ENCODE data around the gene RTL5.
A peak's percentile ranks its signal among the peaks of the same experiment; 100 is the strongest.
"Not testable (repeated sequence)": the region's sequence is repeated elsewhere in the genome, so short reads cannot be mapped to it uniquely, and the experiment has no call there.

Gene RTL5

DNA sequence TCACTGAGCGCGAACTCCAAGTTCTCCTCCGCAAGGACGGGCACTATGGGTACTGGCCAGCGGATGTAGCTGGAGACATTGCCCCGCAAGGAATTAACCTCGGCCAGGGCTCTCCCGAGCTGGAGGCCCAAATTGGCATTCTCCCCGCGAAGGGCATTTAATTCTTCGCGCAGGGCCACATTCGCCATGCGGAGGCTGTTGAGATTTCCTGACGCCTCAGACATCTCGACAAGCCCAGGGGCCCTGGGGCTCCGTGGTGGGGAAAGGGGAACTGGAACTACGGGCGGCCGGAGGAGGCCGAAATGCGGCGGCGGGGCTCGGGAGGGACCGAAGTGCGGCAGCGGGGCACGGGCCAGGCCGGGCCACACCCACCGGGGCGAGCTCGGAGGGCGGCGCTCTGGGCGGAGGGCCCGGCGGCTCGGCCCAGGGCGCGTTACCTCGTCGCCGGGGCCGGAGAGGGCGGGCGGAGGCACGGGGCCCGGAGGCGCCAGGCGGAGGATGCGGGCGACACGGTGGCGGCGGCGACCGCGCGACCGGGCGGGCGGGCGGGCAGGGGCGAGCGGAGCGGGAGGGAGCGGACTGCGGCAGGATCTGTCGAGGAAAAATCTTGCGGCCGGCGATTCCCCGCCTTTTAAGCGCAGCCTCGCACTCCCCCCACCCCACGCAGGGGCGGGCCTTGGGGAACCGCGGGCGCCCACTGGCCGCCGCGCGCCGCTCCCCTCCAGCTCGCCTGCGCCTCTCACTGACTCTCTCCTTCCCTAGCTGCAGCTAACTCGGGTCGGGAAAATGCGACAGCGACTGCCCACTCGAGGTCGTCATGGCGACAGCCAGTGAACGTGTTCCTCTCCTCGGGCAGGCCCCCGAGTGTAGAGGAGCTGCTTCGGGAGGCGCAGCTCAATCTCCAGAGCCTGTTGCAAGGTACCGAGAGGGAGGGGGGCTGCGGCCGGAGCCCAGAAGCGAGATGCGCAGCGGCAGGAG, at the start of gene RTL5:
TSS of gene RTL5 (minus strand) at position 599 of the 978 bp plus-strand sequence.
- peak; percentile 40 for DNase-seq

DNA sequence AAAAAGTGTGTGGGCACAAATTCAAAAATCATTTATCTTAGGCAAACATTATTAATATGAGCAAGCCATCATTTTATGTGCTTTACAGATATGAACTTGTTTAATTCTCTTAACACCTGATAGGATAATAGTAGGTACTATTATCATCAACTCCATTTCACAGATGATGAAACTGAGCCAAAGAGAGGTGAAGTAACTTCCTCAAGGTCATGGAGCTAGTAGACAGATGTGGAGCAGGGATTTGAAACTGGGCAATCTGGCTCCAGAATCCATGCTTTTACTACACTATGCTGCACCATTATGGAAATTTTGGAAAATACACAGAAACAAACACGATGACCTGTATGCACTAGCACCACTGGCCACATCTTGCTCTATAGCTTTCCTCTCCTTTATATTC, 48.8 kb upstream of the RTL5 start:
- no peak for DNase-seq

DNA sequence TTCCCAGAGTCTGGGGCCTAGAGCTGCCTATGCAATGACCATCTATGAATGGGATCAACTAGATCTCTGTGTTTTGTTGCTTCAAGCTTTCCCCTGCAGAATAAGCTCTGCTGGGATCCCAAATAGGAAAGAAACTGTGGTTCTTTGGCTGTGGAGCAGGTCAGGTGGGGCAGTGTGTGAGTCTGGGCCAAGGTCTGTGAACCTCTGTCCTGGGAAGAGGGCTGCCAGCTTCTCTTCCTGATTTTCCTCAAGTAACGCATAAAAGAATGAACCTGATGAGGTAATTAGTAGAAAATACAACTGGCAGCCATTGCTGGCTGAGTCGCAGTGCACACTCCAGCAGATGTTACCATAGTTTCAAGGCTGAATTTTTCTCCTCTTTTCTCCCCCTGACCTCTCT, 45.3 kb upstream of the RTL5 start:
- DNase-seq = no peak

DNA sequence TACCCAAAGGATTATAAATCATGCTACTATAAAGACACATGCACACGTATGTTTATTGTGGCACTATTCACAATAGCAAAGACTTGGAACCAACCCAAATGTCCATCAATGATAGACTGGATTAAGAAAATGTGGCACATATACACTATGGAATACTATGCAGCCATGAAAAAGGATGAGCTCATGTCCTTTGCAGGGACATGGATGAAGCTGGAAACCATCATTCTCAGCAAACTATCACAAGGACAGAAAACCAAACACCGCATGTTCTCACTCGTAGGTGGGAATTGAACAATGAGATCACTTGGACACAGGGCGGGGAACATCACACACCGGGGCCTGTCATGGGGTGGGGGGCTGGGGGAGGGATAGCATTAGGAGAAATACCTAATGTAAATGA, 44.6 kb upstream of the RTL5 start:
- not testable (repeated sequence) for DNase-seq

DNA sequence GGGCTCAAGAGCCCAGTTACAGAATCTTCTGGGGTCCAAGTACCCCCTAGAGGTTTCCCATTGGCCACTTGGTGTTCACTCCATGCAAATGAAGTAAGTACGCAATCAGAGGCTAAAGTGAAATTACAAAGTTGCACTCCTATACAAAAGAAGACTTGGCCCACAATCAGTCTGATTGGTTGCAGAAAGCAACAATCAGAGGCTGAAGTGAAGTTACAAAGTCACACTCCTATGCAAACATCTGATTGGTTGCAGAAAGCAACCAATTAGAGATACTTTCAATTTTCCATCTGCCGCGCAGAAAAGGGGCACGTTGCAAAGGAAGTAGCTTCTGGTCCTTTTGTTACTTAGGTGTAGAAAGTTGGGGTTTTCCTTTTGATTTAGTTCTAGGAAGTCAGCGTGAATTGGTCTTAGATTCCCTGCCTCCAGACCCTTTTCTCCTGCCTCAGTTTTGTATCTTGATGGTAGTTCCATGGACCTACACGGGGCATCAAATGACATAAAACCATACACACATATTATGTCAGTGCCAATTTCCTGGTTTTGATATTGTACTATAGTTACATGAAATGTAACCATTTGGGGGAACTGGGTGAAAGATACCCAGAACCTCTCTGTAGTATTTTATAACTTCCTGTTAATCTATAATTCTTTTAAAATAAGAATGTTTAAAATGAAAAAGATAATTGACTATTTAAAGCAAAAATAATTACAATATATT, 37.5 kb upstream of the RTL5 start:
- DNase-seq = no peak

DNA sequence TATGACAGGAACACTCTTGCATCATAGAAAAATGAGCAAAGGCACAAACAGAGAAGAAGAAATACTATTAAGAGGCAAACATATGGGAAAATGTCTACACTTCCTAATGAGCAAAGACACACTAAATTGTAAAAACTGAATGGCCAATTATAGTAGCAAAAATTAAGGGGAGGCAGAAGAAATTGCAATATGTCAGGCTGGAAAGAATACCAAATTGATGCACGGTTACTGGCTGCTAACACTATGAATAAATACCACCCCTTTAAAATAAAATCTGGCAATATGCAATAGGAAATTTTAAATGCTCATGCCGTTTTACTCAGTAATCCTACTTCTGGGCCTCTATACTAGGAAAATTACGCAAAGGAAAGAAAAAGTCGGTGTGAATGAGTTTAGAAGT, 33.8 kb upstream of the RTL5 start:
- no peak for DNase-seq

DNA sequence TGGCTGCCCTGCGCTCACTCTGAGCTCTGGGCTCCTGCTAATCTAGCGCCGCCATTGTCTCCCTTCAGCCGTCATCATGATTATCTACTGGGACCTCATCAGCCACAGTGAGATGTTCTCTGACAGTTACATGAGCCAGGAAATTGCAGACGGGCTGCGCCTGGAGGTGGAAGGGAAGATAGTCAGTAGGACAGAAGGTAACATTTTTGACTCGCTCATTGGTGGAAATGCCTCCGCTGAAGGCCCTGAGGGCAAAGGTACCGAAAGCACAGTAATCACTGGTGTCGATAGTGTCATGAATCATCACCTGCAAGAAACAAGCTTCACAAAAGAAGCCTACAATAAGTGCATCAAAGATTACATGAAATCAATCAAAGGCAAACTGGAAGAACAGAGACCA, 28.1 kb upstream of the RTL5 start:
- no peak for DNase-seq

DNA sequence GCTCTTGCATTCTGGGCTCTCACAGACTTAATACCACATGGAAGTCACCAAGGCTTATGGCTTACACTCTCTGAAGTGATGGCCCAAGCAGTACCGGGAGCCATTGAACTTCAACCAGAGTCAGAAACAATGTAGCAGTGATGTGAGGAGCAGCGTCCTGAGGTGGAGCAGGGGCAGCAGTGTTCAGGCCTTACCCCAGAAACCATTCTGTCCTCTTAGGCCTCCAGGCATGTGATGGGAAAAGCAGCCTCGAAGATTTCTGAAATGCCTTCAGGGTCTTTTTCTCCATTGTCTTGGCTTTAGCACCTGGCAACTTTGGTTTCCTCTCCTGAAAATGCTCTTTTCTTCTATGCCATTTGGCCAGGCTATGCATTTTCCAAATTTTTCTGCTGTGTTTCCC, 27.1 kb upstream of the RTL5 start:
- DNase-seq = no peak

DNA sequence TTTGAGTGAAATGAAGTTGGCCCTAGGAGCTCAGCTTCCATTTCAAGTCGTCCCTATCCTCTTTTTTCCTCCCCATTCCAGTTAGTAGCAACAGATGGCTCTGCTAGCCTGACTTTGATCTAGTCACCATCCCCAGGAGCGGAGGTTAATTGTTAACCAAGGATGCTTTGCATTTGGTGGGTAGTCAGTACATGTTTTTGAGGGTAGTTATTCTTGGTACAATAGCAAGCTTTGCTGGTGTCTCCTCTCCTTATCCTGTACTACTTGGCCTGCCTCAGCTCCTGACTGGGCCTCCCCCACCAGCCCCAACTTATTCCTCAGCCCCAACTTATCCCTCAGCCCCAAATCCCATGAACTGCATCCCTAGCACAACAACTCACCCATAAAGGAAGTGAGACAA, 14.8 kb upstream of the RTL5 start:
- no peak for DNase-seq

DNA sequence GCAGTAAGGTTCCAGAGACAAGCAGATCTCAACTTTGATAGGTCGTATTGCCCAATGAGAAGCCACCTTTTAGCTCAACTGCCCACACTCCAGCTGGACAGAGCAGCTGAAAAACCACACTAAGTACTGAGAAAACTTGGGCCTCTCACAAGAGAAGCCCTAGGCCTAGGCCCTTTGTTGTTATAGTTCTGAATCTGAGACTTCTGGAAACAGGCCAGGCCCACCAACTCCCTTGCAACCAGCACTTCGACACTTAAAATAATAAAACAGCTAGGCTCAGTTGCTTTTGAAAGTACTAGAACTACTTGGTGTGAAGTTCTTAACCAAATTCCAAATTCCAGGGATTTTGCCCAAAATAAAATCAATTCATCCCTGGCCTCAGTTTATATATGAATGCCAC, 13.5 kb upstream of the RTL5 start:
- no peak for DNase-seq

DNA sequence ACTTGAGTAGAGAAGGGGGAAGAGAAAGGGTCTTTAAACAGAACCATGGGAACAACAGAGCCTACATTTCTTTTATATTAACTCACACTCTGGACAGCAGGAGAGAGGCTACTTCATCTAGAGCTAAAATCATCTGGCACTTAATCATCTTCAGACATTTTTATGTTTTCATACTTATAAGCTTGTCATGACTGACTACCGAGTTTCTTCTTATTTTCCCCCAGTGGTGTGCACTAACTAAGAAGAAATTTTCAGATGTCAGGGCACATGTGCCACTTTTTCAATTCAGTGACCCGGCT, 11.8 kb upstream of the RTL5 start:
- no peak for DNase-seq

DNA sequence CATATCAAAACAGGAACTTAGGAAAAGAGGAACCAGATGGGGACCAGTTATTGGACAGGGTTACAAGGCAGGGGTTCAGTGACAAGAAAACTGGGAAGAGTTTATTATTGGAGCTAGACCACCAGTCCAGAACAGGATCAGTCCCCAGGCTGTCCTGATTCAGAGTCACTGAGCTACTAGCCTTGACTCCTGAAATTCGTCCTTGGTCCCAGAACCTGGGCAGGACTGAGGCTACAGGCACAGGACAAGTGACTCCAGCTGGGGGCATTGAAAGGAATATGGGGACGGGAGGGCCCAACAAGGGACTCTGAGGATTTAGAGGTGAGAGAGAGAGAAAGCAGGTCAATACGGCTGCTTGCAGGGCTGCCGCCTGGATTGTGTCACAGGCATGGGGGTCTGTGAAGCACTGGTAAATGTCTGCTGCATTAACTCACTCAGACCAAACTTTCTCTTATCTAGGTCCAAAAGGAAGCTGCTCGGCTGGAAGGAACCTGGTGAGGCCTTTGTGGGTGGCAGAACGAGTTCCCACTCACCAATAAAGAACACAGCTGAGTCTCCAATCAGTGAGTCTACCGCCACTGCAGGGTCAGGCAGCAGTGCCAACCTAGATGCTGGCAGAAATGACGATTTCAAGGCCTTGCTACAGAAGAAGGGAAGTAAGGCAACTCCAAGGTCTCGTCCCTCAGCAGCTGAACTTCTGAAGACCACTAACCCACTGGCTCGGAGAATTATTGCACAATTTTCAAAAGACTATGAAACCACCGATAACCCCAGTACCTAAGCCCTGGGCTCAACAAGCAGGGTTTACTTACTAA, 11.3 kb upstream of the RTL5 start:
- no peak for DNase-seq

DNA sequence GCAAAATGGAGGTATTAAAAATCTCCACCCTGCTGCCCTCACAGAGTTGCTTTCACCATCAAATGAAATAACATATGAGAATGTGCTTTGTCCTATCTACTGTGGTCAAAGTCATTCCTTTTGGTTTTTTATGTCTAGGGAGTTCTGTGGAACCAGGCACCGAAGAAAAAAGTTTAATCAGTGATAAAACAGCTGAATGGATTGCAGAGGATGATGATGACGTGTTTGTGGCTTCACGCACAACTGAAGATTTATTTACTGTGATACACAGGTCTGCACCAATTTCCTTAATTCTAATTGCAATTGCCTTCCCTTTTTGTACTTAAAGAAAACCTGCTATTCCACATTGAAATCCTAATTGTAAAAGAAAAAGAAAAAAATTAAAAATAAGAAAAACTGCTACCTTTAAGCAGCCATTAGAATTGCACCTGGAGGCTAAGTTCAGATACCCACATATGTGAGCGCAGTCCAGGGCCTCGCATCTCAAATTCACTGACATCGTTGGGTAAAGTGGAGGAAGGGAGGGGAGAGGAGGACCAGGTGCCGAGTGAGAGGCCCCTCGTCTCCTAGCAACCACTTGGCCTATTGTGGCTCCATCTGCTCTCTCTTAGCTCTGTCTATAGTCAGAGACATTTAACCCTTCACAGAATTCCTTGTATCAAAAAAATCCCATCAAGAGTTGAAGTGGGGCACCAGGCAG, 10.5 kb upstream of the RTL5 start:
- no peak for DNase-seq

DNA sequence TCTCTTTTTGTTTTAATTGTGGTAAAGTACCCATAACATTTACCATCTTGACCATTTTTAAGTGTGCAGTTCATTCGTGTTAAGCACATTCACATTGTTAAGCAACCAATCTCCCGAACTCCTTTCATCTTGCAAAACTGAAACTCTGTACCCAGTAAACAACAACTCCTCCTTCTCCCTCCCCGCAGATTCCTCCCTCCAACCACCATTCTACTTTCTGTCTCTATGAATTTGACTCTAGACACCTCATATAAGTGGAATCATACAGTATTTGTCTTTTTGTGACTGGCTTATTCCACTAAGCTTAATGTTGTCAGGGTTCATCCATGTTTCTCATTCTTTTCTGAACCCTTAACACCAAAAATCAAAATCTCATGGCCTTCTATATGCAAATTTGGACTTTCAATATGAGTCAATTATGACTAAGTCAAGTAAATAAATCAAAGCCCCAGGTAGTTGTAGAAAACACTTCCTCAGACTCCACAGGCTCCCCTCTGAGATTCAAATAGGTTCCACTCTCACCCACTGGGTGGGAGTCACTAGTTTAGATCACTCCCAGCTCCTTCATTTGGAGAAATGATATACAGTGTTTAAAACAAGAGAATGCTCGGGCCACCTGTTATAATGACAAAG, 9.8 kb upstream of the RTL5 start:
- no peak for DNase-seq

DNA sequence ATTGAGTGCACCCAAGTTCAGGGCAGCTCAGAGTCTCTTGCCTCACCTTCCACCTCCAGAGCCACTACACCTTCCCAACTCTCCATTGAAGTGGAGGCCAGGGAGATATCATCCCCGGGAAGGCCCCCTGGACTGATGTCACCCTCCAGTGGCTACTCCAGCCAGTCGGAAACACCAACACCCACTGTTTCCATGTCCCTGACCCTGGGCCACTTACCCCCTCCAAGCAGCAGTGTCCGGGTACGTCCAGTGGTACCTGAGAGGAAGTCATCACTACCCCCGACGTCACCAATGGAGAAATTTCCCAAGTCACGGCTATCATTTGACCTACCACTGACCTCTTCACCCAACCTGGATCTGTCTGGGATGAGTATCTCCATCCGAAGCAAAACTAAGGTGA, 7.8 kb upstream of the RTL5 start:
- DNase-seq = no peak

DNA sequence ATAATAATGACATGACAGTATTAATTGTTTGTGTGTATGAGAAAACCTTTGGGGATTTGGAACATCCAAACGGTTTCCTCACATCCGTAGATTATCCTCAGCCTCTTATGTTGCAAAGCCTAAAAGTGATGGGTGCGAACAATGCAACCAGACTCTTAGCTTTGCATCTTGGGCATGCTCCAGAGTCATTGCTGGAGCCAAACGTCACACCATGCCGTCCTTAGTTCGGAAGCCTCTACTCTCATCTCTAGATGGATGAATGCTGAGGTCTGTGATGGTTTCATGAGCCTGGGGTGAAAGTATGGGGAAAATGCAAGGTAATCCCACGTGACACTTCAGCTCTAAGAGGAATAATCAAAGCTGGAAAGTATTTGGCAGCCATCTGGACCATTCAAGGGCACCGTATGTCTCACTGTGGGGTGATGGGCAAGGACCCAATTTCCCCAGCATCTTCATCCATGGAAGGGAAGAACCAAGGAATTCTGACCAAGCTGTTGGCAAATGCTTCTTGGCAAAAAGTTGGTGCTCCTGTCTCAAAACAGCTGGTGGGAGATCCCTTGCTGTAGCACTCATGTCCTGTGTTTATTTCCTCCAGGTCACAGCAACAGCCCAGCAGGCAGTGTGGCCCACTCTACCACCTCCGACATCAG, 6.3 kb upstream of the RTL5 start:
- DNase-seq = no peak

DNA sequence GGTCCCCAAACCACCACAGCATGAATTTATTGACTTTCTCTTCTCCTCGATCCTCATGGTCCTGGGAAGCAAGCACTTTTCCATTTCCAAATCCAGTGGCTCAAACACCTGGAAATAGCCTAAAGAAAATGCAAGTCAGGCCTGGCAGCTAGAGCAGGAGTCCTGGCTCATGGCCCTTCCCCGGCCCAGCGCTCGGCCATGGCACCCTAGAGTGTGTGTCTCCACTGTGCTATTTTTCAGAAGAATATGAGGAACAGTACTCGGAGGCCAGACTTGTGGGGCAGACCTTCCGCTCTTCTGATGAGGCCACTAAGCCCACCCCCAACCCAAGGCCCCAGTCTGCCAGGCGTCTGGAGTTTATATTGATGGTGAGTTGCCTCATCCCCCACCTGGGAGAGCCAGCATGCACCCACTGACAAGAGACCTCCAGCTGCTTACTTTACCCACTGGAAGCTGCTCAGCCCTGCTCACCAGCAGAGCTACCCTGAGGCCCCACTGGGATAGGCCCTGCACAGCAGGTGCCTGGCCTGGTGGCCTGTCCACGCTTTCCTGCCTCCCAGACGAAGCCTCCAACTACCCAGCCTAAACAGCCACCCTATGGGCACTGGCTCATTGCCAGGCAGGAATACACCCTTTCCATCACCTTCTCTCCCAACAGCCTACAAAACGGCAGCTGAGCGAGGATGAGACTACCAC, 2.3 kb upstream of the RTL5 start:
- DNase-seq = no peak

DNA sequence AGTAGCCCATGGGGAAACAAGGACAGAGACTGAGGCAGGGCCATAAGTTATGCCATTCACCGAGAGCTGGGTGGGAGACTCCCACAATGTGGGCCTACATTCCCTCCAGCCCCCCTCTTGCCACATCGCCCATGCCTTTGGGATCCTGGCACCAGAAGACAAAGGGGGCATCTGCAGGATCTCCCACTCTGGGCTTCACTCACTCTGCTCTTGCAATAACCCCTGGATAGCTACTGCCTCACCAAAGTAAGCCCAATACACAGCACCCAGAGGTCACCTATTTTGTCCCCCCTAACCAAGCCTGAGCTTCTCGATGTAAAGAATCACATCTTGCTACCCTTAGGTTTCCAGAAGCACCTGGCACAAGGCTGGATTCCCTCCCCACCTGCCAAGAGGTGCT, 741 bp upstream of the RTL5 start:
- no peak for DNase-seq

DNA sequence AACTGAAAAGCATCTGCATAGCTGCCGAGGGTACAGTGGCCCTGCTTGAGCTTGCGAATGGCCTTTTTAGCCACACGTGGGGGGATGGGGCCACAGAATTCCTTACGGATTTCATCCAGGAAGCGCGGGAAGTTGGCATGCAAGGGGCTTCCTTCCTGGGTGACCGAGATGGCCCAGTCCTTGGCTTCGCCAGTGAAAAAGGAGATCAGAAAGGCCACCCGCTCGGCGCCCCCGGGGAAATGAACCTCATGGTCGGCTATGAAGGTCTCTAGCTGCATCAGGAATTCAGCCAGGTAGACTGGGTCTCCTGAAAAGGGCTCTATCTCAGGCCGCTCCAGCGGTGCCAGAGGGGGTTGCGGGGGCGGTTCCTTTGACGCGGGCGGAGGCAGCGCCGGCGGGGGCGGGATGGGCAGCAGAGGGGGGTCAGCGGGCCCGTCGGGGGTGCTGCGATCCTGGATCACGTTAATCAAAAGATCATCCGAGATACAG, 909 bp downstream of the RTL5 start:
- no peak for DNase-seq

DNA sequence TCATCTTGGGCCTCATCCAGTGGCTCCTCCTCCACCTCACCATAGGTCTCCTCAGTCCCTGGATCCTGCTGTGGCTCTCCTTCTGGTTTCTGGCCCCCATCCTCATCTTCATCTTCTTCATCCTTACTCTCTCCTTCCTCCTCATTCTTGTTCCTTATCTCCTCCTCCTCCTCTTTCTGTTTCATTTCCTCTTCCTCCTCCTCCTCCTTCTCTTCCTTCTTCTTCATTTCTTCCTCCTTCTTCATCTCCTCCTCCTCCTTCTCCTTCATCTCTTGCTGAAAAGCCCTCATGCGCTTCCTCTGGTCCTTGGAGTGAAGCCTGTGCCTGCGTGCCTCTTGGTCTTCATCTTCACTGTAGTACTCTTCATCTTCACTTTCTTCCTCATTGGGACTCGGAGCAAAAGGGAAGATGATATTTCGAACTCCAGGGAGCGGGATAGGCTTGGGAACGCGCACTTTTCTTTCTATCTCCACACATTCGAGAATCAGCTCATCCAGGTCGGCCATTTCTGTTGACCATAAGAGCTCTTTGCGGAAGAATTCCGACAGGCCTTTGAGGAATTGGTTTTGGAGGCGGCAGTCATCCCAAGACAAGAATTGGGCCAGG, 1.5 kb downstream of the RTL5 start:
- DNase-seq = no peak

DNA sequence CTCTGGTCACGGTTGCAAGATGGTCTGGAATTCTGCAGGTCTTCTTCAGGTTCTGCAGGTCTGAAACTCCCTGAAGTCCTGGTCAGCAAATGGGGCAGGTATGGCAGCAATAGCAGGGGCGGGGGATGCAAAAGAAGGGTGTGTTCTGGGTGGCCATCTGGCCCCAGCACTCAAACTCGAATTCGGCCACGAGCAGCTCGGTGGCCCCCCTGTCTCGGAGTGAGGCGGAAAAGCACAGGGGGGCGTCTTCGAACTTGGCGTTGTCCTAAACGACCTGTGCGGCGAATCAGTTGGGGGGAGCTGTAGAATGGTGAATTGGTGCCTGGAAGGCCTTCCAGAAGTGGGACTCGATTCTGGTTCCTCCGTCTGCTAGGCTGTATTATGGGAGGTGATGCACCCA, 2.1 kb downstream of the RTL5 start:
- DNase-seq = no peak

All from stimulated activated CD4-positive, alpha-beta T cell treated with anti-CD3 and anti-CD28 coated beads, Interleukin-12 subunit alpha, Interleukin-12 subunit beta, amount 100 ng/mL, for 4 hours (primary cell).